CD4-positive, alpha-beta T cell treated with Interleukin-1 beta for 1 hour (primary cell): ENCODE data around the gene PAEP.
"Not testable (repeated sequence)": the region's sequence is repeated elsewhere in the genome, so short reads cannot be mapped to it uniquely, and the experiment has no call there.

ENCODE experiments used
- DNase-seq, 2 donors: peaks; one replicate each; pipeline ENCODE4 v3.0.0-alpha.2; 2020 to 2022

Gene PAEP

DNA sequence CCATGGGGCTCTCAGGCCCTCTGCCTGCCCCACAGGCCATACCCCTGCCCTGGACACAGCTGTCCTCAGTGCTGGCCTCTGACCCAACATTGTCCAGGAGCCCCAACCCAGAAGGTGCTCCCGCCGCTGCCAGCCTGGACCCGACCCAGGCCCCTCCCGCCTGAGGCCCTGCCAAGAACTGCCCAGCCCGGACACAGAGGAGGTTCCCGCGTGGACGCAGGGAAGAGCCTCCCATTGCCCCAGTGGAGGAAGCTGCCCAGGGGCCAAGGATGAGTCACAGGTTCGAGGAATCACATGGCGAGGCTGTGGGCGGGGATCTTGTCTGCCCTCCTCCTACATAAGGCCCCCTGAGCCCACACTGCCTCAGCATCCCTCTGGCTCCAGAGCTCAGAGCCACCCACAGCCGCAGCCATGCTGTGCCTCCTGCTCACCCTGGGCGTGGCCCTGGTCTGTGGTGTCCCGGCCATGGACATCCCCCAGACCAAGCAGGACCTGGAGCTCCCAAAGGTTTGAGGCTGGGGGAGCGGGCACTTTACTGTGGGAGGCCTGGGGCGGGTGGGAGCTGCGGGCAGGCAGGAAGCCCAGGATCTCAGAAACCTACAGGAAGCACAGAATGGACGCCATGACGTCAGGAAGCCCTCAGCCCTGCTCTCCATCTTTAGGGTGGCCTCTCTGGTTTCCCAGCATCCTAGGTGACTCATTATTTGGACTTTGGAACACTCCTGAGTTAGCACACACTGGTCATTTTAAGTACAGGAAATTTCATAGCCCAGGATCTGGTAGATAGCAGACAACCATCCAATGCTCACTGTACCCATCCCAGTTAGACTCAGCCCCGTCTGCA is at the start of gene PAEP:
Gene PAEP, plus strand, starts transcription at position 366 of the 844 bp plus-strand sequence.
- no peak for DNase-seq

- DNase-seq = no peak
Measured at GRCh38 chr9:135512241-135512603, 49.3 kb upstream of the PAEP start.

GRCh38 chr9:135512904-135513303 is 48.7 kb upstream of the PAEP start:
- no peak for DNase-seq

GRCh38 chr9:135513351-135513846 is 48.2 kb upstream of the PAEP start:
- no peak for DNase-seq

DNA sequence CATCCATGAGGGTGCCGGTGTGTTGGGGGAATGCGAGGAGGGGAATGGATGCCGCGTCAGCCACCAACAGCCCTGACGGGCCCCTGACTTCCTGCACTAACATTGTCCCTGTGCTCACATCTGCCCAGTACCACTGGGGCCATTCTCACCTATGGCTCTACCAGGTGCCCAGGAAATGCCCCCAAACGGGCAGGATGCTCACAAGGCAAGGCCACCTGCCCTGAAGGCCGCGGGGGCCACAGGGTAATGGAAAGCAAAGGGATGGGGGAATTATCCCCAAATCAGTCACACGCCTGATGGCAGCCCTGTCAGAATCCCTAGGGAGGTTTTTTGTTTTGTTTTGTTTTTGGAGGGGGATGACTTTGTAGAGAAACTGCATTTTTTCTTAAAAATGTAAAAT is 47.6 kb upstream of the PAEP start:
- not testable (repeated sequence) for DNase-seq

DNA sequence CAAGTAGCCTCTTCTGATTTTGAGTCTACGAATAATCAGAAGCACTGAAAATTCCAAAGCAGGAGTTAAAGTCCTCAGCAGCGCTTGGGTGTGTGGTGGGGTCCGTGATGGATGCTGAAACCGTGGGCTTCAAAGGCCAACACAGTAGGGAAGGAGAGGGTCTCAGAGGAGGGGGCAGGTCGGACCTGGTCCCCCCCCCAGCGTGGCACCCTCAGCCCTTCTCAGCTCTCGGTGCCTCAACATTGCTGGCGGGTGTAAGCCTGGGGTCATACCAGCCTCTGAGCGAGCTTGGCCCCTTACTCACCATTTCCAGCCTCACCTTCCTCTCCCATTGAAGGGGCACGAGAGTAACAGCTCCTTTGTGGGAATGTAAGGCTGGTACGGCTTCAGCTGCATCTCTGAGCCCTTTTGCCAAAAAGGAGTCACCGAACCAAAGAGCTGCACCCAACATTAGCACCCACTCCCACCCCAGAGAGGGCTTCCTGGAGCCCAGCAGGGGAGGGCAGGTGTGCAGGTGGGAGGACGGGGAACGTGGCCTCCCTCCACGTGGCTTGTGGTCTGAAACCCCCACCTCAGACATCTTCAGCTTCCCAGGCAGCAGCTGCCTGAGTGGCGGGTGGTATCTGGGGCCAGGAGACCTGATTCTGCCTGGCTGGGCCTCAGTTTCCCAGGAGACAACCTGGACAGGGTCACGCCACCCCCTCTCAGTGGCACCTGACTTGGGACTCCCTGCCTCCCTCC is 47.0 kb upstream of the PAEP start:
- no peak for DNase-seq

DNA sequence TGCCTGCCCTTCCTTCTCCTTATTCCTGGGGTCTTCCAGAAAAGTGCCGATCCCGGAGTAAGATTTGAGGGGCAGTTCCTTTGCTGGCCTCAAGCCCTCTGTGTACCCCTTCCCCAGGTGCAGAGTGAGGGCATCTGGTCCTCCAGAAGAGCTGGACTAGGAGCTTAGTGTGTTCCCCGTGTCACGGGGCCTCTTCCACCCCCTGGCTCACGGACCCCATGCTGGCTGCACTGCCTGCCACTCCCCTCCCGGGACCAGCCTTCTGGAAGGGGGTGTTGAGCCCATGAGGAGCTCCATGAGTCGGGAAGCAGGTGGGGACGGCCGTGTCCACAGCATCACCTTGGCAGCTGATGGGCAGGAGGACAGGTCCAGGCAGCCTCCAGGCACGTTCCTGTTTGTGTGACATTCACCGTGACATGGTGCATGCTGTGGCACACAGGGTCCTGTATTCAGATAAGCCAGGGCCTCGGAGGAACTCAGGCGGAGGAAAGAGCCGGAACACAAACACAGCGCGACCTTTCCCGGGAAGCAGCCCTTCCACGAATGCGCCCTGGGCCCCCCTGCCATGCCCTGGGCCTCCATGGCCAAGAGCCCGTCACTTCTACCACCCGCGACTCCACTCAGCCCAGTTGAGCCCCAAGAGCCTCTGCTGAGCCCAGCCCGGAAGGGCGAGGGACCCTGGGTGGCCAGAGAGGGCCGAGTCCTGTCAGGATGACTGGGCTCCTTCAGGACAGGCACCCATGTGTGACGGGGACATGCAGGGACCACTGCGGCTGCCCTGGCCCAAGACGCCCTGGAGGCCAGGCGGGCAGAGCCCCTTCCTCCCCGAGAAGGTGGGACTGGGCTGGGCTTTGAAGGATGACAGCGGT is 46.2 kb upstream of the PAEP start:
- no peak for DNase-seq

DNA sequence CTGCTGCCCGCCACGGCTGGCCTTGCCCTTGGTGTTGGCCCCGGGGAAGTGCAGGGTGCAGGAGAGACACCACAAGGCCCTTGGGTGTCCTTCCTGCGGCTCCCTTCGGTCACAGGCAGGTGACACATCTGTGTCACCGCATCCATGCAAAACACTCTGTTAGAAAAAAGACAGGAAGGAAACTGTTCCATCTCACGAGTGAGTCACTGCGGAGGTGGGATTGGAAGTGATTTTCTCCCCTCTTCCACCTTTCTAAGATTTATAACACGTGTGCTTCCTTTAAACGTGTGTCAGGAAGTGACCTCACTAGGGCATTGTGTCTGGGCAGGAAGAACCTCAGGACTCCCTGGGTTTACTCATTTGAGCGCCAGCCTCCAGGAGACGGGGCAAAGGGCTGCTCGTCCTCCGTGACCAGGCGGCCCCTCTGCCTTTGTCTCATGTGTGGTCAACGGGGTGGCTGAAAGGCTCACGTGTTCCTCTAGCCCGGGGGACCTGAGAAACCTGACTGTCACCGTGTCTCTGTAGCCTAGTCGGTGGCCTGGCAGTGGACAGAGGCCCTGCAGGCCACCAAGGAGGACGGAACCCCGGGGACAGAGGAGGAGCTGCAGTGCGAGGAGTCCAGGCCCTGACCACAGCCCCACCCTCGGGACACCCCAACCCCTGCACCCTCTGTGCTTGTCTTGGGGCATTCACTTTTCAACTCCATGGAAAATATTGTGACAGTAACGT is 45.3 kb upstream of the PAEP start:
- no peak for DNase-seq

DNA sequence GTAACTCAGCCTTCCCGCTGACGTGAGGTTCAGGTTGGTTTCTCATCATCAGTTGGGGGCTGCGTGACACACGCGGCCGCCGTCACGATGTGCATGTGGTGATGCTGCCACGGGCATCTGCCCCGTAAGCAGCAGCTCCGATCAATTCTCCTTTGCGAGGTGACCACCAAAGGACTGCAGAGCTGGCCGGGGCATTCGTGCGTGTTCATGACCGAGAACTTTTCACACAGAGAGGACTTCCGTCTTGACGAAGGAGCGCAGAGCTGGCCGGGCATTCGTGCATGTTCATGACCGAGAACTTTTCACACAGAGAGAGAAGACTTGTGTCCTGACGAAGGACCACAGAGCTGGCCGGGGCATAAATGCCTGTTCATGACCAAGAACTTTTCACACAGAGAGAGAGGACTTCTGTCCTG is 44.1 kb upstream of the PAEP start:
- no peak for DNase-seq

DNA sequence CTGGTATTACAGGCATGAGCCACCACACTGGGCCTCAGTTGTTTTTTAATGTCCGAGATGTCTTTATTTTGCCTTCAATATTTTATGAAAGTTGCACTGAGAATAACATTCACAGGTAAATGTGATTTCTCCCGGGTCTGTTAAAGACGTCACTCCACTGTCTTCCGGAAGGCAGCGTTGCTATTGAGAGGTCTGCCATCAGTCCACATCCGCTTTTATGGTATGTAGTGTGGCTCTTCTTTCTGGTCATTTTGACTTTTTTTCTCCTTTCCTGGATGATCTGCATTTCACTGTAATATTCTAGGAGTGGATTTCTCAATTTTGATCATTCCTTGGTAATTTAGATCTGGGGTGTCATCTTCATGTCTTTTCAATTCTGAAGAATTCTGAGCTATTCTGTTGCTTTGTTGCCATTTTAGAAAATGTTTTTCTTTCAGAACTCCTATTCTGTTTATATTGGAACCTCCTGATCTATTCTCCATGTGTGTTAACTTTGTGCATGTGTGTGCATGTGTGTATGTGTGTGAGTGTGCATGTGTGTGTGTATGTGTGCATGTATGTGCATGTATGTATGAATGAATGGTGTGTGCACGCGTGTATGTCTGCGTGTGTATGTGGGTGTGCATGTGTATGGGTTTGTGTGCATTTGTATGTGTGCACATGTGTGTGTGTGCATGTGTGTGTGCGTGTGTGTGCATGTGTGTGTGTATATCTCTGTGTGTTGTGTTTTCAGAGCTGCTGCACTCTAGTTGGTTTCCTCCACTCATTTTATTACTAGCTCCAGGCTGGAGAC is 42.2 kb upstream of the PAEP start:
- no peak for DNase-seq

DNA sequence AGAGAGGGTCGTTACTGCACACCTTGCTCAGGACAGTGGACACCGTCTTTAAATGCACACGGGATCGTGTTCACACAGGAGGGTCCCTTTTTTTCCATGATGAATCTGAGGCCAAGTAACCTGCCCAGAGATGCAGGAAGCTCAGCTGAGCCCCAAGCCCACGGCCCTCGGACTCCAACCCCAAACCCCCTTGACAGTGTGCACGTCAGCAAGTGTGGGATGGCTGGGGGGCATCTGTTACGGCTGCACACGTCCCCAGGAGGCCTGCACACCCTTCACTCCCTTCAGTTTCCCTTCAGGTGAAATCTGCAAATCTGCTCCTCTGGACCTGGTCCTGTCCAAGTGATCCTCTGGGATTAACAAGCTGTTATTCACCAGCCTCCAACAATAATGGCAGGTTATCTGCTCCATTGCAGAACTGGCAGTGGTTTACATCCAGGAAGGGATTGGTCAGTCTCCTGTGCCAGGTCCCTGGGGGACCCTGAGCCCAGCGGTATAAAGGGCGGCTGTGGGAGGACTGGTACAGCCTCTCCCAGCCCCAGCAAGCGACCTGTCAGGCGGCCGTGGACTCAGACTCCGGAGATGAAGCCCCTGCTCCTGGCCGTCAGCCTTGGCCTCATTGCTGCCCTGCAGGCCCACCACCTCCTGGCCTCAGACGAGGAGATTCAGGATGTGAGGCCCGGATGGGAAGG is 40.5 kb upstream of the PAEP start, which contains the start of gene LCN1:
Gene LCN1, plus strand, starts transcription at position 525 of the 692 bp plus-strand sequence. Its CDS starts 58 bp downstream, at position 583.
- DNase-seq = no peak

DNA sequence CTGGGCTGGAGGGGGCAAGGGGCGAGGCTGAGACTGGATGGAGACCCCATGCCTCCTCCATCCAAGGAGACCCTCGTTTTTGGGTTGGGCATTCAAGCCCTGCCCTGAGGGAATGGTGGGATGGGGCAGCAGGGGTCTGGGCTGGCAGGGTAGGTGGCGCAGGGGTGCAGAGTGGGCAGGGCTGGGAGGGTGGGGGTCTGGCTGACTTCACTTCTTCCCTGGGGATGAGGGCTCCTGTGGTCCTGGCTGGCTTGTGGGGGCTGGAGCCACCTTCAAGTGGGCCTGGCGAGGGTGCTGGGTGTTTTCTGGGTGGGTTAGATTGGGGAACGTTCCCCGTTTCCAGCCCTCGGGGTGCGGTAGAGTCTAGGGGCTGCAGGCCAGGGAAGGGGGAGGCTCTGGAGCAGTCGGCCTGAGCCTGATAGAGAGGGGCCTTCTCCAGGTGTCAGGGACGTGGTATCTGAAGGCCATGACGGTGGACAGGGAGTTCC is 39.9 kb upstream of the PAEP start:
- DNase-seq = no peak

- DNase-seq = no peak
Measured at GRCh38 chr9:135522137-135522877, 39.2 kb upstream of the PAEP start.

DNA sequence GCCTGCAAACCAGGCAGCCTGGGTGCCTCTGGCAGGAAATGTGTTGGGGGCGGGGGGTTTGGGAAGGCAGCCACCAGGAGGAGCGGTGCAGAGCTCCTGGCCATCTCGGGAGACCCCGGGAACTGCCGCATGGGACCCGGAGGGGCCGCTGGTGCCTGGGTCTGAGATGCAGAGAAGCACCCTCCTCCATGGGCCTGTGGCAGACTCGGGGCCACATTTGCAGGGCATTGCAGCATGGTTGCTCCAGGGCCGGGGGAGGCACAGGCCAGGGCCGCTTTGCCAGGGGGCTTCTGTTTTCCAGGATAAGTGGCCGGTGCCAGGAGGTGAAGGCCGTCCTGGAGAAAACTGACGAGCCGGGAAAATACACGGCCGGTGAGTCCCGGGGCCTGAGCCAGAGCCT is 38.6 kb upstream of the PAEP start:
- DNase-seq = no peak

- no peak for DNase-seq
Measured at GRCh38 chr9:135523521-135524129, 37.9 kb upstream of the PAEP start.

- DNase-seq = no peak
Measured at GRCh38 chr9:135524130-135524861, 37.3 kb upstream of the PAEP start.

DNA sequence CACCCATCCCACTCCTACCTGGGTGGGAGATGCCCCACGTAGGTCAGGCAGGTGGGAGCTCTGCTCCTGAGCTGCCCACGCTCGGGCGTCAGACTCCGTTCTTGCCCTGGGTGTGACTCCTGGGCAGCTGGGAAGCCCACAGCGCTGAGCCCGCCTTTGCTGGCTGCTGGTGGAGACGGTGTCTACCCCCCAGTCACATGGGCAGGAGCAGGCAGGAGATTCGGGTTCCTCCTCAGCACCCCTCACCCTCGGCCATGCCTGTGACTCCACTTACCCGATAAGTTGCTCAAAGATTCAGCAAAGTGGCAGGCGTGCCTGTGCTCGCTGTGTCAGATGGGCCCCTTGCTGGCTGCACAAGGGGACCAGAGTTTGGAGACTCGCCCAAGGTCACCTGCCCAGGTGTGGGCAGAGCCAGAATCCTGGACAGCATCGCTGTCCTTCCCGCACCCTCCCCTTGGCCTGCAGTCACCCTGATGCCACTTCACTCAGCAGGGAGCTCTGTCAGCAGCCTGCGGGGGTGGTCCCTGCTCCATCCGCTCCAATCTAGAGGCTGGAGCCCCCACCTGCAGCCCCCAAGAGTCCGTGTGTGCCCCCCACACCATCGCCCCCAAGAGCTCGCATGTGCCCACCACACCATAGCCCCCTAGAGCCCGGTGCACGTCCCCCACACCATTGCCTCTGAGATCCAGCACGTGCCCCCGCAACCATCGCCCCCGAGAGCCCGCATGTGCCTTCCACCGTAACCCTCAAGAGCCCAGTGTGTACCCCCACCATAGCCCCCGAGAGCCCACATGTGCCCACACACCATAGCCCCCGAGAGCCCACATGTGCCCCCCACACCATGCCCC is 36.1 kb upstream of the PAEP start:
- no peak for DNase-seq
